C4-2B (cell line): ENCODE data around the gene LRRC18.

ENCODE experiments used
- H3K27ac ChIP-seq: fragments of 450-650 bp; 2 replicates; pipeline ENCODE4 v1.5.1; 2017
- CTCF ChIP-seq: fragments of 450-650 bp; conservative IDR thresholded peaks from 2 replicates; pipeline ENCODE4 v1.5.1; 2017; ENCODE audit warnings: mild to moderate bottlenecking
- ZFX ChIP-seq: fragments of 450-650 bp; IDR thresholded peaks from 2 replicates; pipeline ENCODE4 v1.6.1; 2017

The LRRC18 gene

GRCh38 chr10:48974510-48975156 is 35.0 kb upstream of the LRRC18 start:
- TF ChIP-seq CTCF (no peak), ZFX (no peak)
- H3K27ac ChIP-seq, result no peak overlapping the region

- TF ChIP-seq CTCF (no peak), ZFX (no peak)
- H3K27ac ChIP-seq, result no peak overlapping the region
Observed at GRCh38 chr10:48973065-48973464, 33.4 kb upstream of the LRRC18 start.

GRCh38 chr10:48970654-48971053 is 31.0 kb upstream of the LRRC18 start:
- TF ChIP-seq CTCF, result no peak
- TF ChIP-seq ZFX, result no peak
- no peak overlapping the region for H3K27ac ChIP-seq

GRCh38 chr10:48970046-48970445 is 30.4 kb upstream of the LRRC18 start:
- no peak overlapping the region for H3K27ac ChIP-seq
- TF ChIP-seq CTCF, result no peak
- TF ChIP-seq ZFX, result no peak

- TF ChIP-seq CTCF (no peak), ZFX (no peak)
- H3K27ac ChIP-seq, result no peak overlapping the region
Observed at GRCh38 chr10:48968036-48968435, 28.4 kb upstream of the LRRC18 start.

GRCh38 chr10:48965460-48965859 is 25.8 kb upstream of the LRRC18 start:
- H3K27ac ChIP-seq, result no peak overlapping the region
- TF ChIP-seq ZFX, result no peak
- no peak for TF ChIP-seq CTCF

- TF ChIP-seq ZFX (no peak), CTCF (no peak)
Observed at GRCh38 chr10:48964038-48964437, 24.4 kb upstream of the LRRC18 start.

More at GRCh38 chr10:48964038-48964437, 24.4 kb upstream of the LRRC18 start:
- H3K27ac ChIP-seq, result no peak overlapping the region
